ENCODE measurements around the gene YES1.

DNA sequence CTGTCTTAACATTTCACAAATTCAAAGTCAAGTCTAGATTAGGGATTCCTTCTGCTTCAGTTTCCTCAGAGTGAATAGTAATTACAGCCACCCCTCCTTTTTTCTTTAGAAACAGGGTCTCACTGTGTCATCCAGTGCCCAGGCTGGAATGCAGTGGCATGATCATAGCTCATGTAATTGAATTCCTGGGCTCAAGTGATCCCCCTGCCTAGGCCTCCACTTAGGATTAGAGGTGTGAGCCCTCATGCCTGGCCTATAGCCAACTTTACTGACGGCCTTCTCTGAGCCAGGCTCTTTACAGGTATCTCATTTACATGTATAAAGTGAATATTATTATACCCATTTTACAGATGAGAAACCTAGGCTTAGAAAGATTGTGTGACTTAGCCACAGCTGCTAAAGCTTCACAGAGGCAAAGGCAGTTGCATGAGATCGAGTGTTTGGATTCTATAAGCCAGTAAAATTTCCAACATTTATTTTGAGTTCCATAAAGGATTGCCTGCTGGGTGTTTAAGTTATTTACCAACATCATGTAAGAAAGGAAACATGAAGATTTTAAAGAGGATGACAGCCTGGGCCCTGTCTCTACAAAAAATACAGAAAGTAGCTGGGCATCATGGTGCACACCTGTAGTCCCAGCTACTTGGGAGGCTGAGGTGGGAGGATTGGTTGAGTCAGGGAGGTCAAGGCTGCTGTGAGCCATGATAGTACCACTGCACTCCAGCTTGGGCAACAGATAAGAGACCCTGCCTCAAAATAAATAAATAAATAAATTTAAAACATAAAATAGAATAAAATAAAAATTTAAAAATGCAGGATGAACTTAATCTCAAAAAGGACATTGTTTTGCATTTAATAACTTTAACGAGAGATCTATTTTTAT lies 101.4 kb downstream of the YES1 start:
- TF ChIP-seq, protein P1, sequence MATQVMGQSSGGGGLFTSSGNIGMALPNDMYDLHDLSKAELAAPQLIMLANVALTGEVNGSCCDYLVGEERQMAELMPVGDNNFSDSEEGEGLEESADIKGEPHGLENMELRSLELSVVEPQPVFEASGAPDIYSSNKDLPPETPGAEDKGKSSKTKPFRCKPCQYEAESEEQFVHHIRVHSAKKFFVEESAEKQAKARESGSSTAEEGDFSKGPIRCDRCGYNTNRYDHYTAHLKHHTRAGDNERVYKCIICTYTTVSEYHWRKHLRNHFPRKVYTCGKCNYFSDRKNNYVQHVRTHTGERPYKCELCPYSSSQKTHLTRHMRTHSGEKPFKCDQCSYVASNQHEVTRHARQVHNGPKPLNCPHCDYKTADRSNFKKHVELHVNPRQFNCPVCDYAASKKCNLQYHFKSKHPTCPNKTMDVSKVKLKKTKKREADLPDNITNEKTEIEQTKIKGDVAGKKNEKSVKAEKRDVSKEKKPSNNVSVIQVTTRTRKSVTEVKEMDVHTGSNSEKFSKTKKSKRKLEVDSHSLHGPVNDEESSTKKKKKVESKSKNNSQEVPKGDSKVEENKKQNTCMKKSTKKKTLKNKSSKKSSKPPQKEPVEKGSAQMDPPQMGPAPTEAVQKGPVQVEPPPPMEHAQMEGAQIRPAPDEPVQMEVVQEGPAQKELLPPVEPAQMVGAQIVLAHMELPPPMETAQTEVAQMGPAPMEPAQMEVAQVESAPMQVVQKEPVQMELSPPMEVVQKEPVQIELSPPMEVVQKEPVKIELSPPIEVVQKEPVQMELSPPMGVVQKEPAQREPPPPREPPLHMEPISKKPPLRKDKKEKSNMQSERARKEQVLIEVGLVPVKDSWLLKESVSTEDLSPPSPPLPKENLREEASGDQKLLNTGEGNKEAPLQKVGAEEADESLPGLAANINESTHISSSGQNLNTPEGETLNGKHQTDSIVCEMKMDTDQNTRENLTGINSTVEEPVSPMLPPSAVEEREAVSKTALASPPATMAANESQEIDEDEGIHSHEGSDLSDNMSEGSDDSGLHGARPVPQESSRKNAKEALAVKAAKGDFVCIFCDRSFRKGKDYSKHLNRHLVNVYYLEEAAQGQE (IDR thresholded peaks at IDR 0.05; ENCODE audit: insufficient replicate concordance, low read depth): no peak
- TF ChIP-seq, protein P2, sequence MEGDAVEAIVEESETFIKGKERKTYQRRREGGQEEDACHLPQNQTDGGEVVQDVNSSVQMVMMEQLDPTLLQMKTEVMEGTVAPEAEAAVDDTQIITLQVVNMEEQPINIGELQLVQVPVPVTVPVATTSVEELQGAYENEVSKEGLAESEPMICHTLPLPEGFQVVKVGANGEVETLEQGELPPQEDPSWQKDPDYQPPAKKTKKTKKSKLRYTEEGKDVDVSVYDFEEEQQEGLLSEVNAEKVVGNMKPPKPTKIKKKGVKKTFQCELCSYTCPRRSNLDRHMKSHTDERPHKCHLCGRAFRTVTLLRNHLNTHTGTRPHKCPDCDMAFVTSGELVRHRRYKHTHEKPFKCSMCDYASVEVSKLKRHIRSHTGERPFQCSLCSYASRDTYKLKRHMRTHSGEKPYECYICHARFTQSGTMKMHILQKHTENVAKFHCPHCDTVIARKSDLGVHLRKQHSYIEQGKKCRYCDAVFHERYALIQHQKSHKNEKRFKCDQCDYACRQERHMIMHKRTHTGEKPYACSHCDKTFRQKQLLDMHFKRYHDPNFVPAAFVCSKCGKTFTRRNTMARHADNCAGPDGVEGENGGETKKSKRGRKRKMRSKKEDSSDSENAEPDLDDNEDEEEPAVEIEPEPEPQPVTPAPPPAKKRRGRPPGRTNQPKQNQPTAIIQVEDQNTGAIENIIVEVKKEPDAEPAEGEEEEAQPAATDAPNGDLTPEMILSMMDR (IDR thresholded peaks at IDR 0.05; ENCODE audit: insufficient read depth, low read length): no peak
- no peak for TF ChIP-seq GABPA (IDR thresholded peaks at IDR 0.05; ENCODE audit: low read depth)
